HepG2 (cell line): ENCODE data around the gene C20orf204. TPM values are rescaled to one million over a fixed set of nuclear protein-coding genes. Genes with fewer than 3 reads are reported as not detected.

ENCODE experiments used
- ATAC-seq: fragments of 200-7000 bp; cut with Tn5 transposase; 3 replicates; pipeline ENCODE4 v1.9.1; 2020; ENCODE audit warnings: mild to moderate bottlenecking, moderate library complexity
- BruUV-seq: library from RNA; stranded (reverse); fragments of 400-500 nt; replicated peaks from 2 replicates; lab custom pipeline; 2021; lab: Mats Ljungman, UMichigan
- CTCF ChIA-PET: fragments of 300-600 bp; formaldehyde crosslinking; extraction: SDS; loops from one replicate; lab custom pipeline; 2021; ENCODE audit warnings: low total read pairs, inconsistent platforms, low intra/inter-chr PET ratio; lab: Yijun Ruan, JAX
- POLR2A ChIA-PET: fragments of 350-600 bp; sonication (Branson Sonifier 250); formaldehyde crosslinking; loops from one replicate; lab custom pipeline; 2020; ENCODE audit warnings: antibody characterized with exemption, inconsistent platforms; lab: Yijun Ruan, JAX
- DNase-seq: peaks from one replicate; pipeline ENCODE4 v3.0.0-alpha.2; 2015; ENCODE audit warnings: low spot score
- FAIRE-seq: peaks from 3 replicates; lab custom pipeline; 2011; peaks lifted over from hg19 to GRCh38; lab: Jason Lieb, UNC
- H2AFZ ChIP-seq: one replicate; pipeline ENCODE4 v1.6.1; 2011; ENCODE audit warnings: low read length, inconsistent platforms
- H3K27ac ChIP-seq: fragments of 300-600 bp; 3 replicates; pipeline ENCODE4 v1.8.0; 2011; ENCODE audit warnings: mixed run types, mild to moderate bottlenecking, mixed read lengths, low read length, inconsistent platforms; ENCODE audit not compliant: insufficient read depth; ENCODE audit errors: extremely low read length
- H3K27me3 ChIP-seq, 2 experiments: fragments of 200-600 bp in 1 of 2; 2 replicates in 1 of 2; 3 replicates in 1 of 2; pipeline versions ENCODE4 v1.6.0 to v1.8.0; 2011; ENCODE audit warnings: low read length in 2 of 2, mild to moderate bottlenecking in 2 of 2, moderate library complexity in 2 of 2, inconsistent platforms in 1 of 2; ENCODE audit not compliant: insufficient read depth in 2 of 2, control insufficient read depth in 1 of 2
- H3K36me3 ChIP-seq, 2 experiments: fragments of 200-600 bp in 1 of 2; replicated peaks in 1 of 2; 2 replicates in 1 of 2; 3 replicates in 1 of 2; pipeline versions ENCODE4 v1.5.1 to v1.8.0; 2011; ENCODE audit warnings: low read length in 2 of 2, inconsistent platforms in 1 of 2; ENCODE audit not compliant: insufficient read depth in 2 of 2, control insufficient read depth in 1 of 2
- H3K4me1 ChIP-seq: 2 replicates; pipeline ENCODE4 v1.5.1; 2012; ENCODE audit warnings: low read length, inconsistent platforms; ENCODE audit not compliant: insufficient read depth
- H3K4me2 ChIP-seq: 2 replicates; pipeline ENCODE4 v1.6.0; 2011; ENCODE audit warnings: low read depth, low read length, inconsistent platforms
- H3K4me3 ChIP-seq, 3 experiments: fragments of 200-600 bp in 1 of 3; sonication (generic), shearing (Covaris generic) in 1 of 3; replicated peaks in 1 of 3; 2 replicates each; pipeline ENCODE4 v1.5.1; 2011 to 2016; ENCODE audit warnings: low read length in 3 of 3, inconsistent platforms in 2 of 3, low read depth in 2 of 3, mild to moderate bottlenecking in 2 of 3, control low read depth in 1 of 3, mixed read lengths in 1 of 3; ENCODE audit not compliant: insufficient read depth in 1 of 3
- H3K79me2 ChIP-seq: one replicate; pipeline ENCODE4 v1.6.1; 2011; ENCODE audit warnings: low read length, inconsistent platforms; ENCODE audit not compliant: insufficient read depth
- H3K9ac ChIP-seq: 2 replicates; pipeline ENCODE4 v1.6.0; 2011; ENCODE audit warnings: mild to moderate bottlenecking, low read depth, low read length, inconsistent platforms; ENCODE audit not compliant: insufficient read depth
- H3K9me3 ChIP-seq: 2 replicates; pipeline ENCODE4 v1.5.1; 2012; ENCODE audit warnings: mild to moderate bottlenecking, low read length
- H4K20me1 ChIP-seq: 2 replicates; pipeline ENCODE4 v1.6.0; 2011; ENCODE audit warnings: inconsistent platforms, mild to moderate bottlenecking, low read length, moderate library complexity; ENCODE audit not compliant: insufficient read depth
- ARID3A ChIP-seq: IDR thresholded peaks from 2 replicates; pipeline ENCODE4 v1.6.1; 2012; ENCODE audit warnings: low read depth, low read length, improper control_type of control experiment
- ATF7 ChIP-seq, 2 experiments: fragments of 450-650 bp in 1 of 2; sonication (generic) in 1 of 2; formaldehyde crosslinking in 1 of 2; IDR thresholded peaks; 2 replicates each; pipeline versions ENCODE4 v1.4.0 to v1.6.1; 2016 to 2020; ENCODE audit warnings: antibody characterized with exemption in 1 of 2, mild to moderate bottlenecking in 1 of 2, missing genetic modification reagents in 1 of 2
- DZIP1 ChIP-seq: sonication (generic); formaldehyde crosslinking; IDR thresholded peaks from 2 replicates; pipeline ENCODE4 v1.5.0; 2020; ENCODE audit warnings: mild to moderate bottlenecking, missing genetic modification reagents
- FOXC1 ChIP-seq: sonication (generic); formaldehyde crosslinking; IDR thresholded peaks from 2 replicates; pipeline ENCODE4 v1.8.0; 2022; ENCODE audit warnings: mild to moderate bottlenecking, missing genetic modification reagents, borderline replicate concordance
- GABPB1 ChIP-seq: IDR thresholded peaks from 2 replicates; pipeline ENCODE4 v1.6.1; 2016; ENCODE audit warnings: mild to moderate bottlenecking, missing genetic modification reagents, moderate library complexity, missing compliant biosample characterization
- MXI1 ChIP-seq: IDR thresholded peaks from 3 replicates; pipeline ENCODE4 v1.6.1; 2012; ENCODE audit warnings: low read depth, low read length, inconsistent platforms, borderline replicate concordance
- ONECUT2 ChIP-seq: sonication (generic); formaldehyde crosslinking; IDR thresholded peaks from 2 replicates; pipeline ENCODE4 v1.4.0; 2020; ENCODE audit warnings: missing genetic modification reagents
- PITX1 ChIP-seq: sonication (generic); formaldehyde crosslinking; IDR thresholded peaks from 2 replicates; pipeline ENCODE4 v1.5.1; 2020; ENCODE audit warnings: mild to moderate bottlenecking, missing genetic modification reagents
- RAD21 ChIP-seq: fragments of 450-650 bp; formaldehyde crosslinking; IDR thresholded peaks from 2 replicates; pipeline ENCODE4 v1.5.0; 2020; ENCODE audit warnings: mild to moderate bottlenecking
- SPEN ChIP-seq: sonication (generic); formaldehyde crosslinking; IDR thresholded peaks from 2 replicates; pipeline ENCODE4 v1.5.1; 2020; ENCODE audit warnings: low read depth, mild to moderate bottlenecking, missing genetic modification reagents
- ZMYM3 ChIP-seq: sonication (generic); formaldehyde crosslinking; IDR thresholded peaks from 2 replicates; pipeline ENCODE4 v1.5.1; 2020; ENCODE audit warnings: mild to moderate bottlenecking, missing genetic modification reagents
- ZNF572 ChIP-seq: sonication (generic); formaldehyde crosslinking; IDR thresholded peaks from 2 replicates; pipeline ENCODE4 v1.5.1; 2020; ENCODE audit warnings: mild to moderate bottlenecking, missing genetic modification reagents
- ZNF703 ChIP-seq: sonication (generic); formaldehyde crosslinking; IDR thresholded peaks from 2 replicates; pipeline ENCODE4 v1.5.1; 2020; ENCODE audit warnings: missing genetic modification reagents, mild to moderate bottlenecking, moderate library complexity, borderline replicate concordance
- ZNF761 ChIP-seq: sonication (generic); formaldehyde crosslinking; conservative IDR thresholded peaks from 2 replicates; pipeline ENCODE4 v1.4.0; 2020; ENCODE audit warnings: mild to moderate bottlenecking, missing genetic modification reagents
- ZNF891 ChIP-seq: sonication (generic); formaldehyde crosslinking; IDR thresholded peaks from 2 replicates; pipeline ENCODE4 v1.5.0; 2020; ENCODE audit warnings: mild to moderate bottlenecking, missing genetic modification reagents
- WGBS: methylation state at CpG from one replicate; pipeline ENCODE4 v1.1.6; 2017; ENCODE audit warnings: low lambda C conversion rate; 5-methylcytosine and 5-hydroxymethylcytosine counted together
- in situ Hi-C: cut with HindIII; loops from 2 replicates; pipeline ENCODE4 v1.10.0; 2017; ENCODE audit warnings: low pct_unique_long_range_greater_than_20kb; ENCODE audit not compliant: extremely low pct_ligation_motif_present
- intact Hi-C: fragments of 100-400 bp; cut with micrococcal nuclease; formaldehyde crosslinking; loops from one replicate; pipeline ENCODE4 v1.10.0; 2022; ENCODE audit not compliant: unreplicated experiment
- polyA plus RNA-seq, 8 experiments: library from polyadenylated mRNA; depleted of rRNA in 3 of 8; stranded (reverse) in 7 of 8; unstranded in 1 of 8; fragments of >200 nt; fragmentation: Illumina TruSeq in 4 of 8; extraction: Trizol in 4 of 8; gene quantifications; 2 replicates each; pipeline versions ENCODE4 v1.2.1 to v1.2.3, GENCODE V29; 2011 to 2016; ENCODE audit warnings: low read depth in 4 of 8, missing spikeins in 1 of 8, mixed read lengths in 1 of 8; ENCODE audit not compliant: insufficient read depth in 1 of 8
- total RNA-seq, 5 experiments: library from RNA; depleted of rRNA; stranded (reverse); fragments of >200 nt; fragmentation: Illumina TruSeq; extraction: Trizol; gene quantifications; 2 replicates each; pipeline ENCODE4 v1.2.3, GENCODE V29; 2016; ENCODE audit warnings: low read depth in 1 of 5
- TF ChIP-seq, protein P1 (sequence below): sonication (generic); formaldehyde crosslinking; conservative IDR thresholded peaks from 2 replicates; pipeline ENCODE4 v1.5.0; 2020; ENCODE audit warnings: missing genetic modification reagents

The C20orf204 gene
- total and polyA plus RNA-seq, 2 of the 13 experiments (the other 11 are each of a cell fraction or from before 2014, with no cell fraction given), result 22.1 to 80.0 TPM

GRCh38 chr20:64045346-64046011, 9.5 kb downstream of the C20orf204 start:
- no peak for FAIRE-seq
- CTCF ChIA-PET, result no interaction called here
- DNase-seq, result no peak
- in situ Hi-C loops (no loop called here), intact Hi-C loops (no loop called here)
- Histone ChIP-seq H3K4me1 (peaks cover 53% of the 10 kb centered on the region), H2AFZ (no peak overlapping the region), H3K9ac (no peak overlapping the region), H3K4me3 (peak overlapping the region in 1 of 3 experiments; percentile 45; a peak in 1 of 6 replicates), H3K27me3 (no peaks in the 10 kb centered on the region; a peak in 1 of 5 replicates), H4K20me1 (no peaks in the 10 kb centered on the region), H3K79me2 (peaks cover 4% of the 10 kb centered on the region), H3K27ac (no peak overlapping the region), H3K9me3 (no peaks in the 10 kb centered on the region), H3K4me2 (peak overlapping the region; percentile 56), H3K36me3 (no peaks in the 10 kb centered on the region)
- 39% methylated on average over 11 of the region's 11 CpGs for whole genome bisulfite sequencing
- no TSS peak for BruUV-seq
- no peak for ATAC-seq
- POLR2A ChIA-PET, result interaction anchor here (1.6 to 10.1 kb wide), 4 partner anchors 8 to 21 kb away, joined by 5 to 252 read pairs (median 12); partner anchors contain the start of genes C20orf204 and SOX18
- TF ChIP-seq ZNF891 (CRISPR knock-in tag), result 0 out of 2 replicates have a peak, but pooled peaks have one; percentile 47
- TF ChIP-seq DZIP1 (CRISPR knock-in tag), result no peak
- no peak for TF ChIP-seq ARID3A
- TF ChIP-seq ONECUT2, result no peak
- 0 out of 2 replicates have a peak, but pooled peaks have one; percentile 13 for TF ChIP-seq RAD21 (CRISPR knock-in tag)
- no peak for TF ChIP-seq ATF7 (IDR thresholded peaks at IDR 0.05)
- TF ChIP-seq ATF7 (CRISPR knock-in tag; IDR thresholded peaks at IDR 0.05), result 0 out of 2 replicates have a peak, but pooled peaks have one; percentile 41
- TF ChIP-seq ZNF703, result no peak
- no peak for TF ChIP-seq GABPB1 (CRISPR knock-in tag)
- TF ChIP-seq MXI1, result no peak
- no peak for TF ChIP-seq PITX1 (CRISPR knock-in tag)
- TF ChIP-seq, protein P1, sequence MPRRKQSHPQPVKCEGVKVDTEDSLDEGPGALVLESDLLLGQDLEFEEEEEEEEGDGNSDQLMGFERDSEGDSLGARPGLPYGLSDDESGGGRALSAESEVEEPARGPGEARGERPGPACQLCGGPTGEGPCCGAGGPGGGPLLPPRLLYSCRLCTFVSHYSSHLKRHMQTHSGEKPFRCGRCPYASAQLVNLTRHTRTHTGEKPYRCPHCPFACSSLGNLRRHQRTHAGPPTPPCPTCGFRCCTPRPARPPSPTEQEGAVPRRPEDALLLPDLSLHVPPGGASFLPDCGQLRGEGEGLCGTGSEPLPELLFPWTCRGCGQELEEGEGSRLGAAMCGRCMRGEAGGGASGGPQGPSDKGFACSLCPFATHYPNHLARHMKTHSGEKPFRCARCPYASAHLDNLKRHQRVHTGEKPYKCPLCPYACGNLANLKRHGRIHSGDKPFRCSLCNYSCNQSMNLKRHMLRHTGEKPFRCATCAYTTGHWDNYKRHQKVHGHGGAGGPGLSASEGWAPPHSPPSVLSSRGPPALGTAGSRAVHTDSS (CRISPR knock-in tag), result no peak
- TF ChIP-seq ZMYM3, result no peak
- no peak for TF ChIP-seq ZNF761 (CRISPR knock-in tag)
- TF ChIP-seq SPEN (CRISPR knock-in tag), result peak; percentile 31; the same call in 1 of the 2 replicates
- no peak for TF ChIP-seq FOXC1 (CRISPR knock-in tag)
- TF ChIP-seq ZNF572 (CRISPR knock-in tag), result 0 out of 2 replicates have a peak, but pooled peaks have one; percentile 38
